IPS-18c (cell line): ENCODE measurements around the gene SUSD4.

Experiments
- H3K4me3 ChIP-seq: 2 replicates; pipeline ENCODE4 v1.7.0; 2013; ENCODE audit warnings: low read depth, mild to moderate bottlenecking, low read length, moderate library complexity; ENCODE audit not compliant: insufficient read depth
- H3K9me3 ChIP-seq: one replicate; pipeline ENCODE4 v1.6.1; 2013; ENCODE audit warnings: mild to moderate bottlenecking, low read length, moderate library complexity; ENCODE audit not compliant: control insufficient read depth, insufficient read depth

The SUSD4 gene

GRCh38 chr1:223250632-223251015 is 113.4 kb downstream of the SUSD4 start:
- no peak overlapping the region for H3K4me3 ChIP-seq

GRCh38 chr1:223249854-223250631 is 113.9 kb downstream of the SUSD4 start:
- Histone ChIP-seq H3K4me3 (no peak overlapping the region), H3K9me3 (no peaks in the 10 kb centered on the region)

More at GRCh38 chr1:223250632-223251015, 113.4 kb downstream of the SUSD4 start:
- H3K9me3 ChIP-seq = no peaks in the 10 kb centered on the region

- H3K9me3 ChIP-seq = no peaks in the 10 kb centered on the region
- H3K4me3 ChIP-seq = no peak overlapping the region
These were observed 115.2 kb downstream of the SUSD4 start for GRCh38 chr1:223248770-223249140.

DNA sequence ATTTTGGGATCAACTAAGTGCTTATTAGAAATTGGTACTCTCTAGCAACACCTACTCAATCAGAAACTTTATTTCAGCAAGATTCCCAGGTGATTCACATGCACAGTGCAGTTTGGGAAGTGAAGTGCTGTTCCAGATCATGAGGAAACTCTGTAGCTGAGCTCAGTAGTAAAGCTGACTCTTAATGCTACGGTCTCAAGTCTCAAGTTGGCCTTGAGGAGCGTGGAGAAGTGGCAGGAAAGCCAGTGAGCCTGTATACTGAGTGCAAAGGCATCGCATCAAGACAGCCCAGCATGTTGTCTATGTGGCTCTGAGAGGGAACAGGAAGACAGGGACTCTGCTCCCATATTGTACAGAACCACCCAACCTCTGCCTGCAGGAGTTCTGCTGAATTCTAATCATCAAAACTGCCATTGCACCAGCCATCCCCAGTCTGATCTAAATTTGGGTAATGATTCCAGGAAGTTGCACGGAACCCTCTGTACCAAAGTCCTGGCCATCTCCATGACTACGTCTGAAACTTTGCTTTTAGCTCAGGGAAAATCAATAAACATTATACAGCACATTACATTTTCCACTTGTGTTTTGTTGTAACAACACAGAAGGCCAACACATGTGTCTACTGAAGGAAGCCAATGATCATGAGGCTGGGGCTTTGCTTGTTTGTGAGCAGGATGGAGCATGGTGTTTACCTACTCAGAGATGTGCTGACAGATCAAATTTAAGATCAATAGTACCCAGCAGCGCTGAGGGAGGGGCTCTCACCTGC is 115.8 kb downstream of the SUSD4 start:
- no peak overlapping the region for H3K4me3 ChIP-seq
- H3K9me3 ChIP-seq = no peaks in the 10 kb centered on the region

DNA sequence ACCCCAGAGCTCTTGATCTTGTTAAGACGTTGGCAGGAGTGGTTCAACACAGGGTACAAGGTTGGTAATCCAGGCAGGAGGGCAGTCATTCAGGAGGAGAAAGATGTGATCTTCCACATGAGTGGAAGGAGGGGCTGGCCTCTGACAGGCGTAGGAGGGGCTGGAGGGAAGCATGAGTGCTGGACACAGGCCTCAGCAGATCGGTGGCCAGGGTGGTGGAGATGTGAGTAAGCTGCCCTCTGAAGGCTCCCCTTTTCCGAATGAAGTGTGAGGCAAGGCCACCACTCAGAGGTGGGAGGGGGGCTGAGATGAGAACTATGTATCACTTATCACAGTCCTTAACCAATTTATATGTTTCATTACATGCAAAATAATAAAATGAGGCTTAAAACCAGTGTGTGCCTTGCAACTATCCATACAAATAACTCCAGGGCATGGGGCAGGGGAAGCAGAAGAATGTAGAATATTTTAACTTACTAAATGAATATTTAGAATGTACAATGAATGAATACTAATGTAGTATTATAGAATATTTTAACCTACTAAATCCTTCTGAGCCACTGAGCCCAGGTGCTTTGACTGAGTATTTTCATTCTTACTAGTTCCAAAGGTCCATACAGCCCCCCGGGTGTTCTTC is 117.4 kb downstream of the SUSD4 start:
- Histone ChIP-seq H3K4me3 (no peak overlapping the region), H3K9me3 (no peaks in the 10 kb centered on the region)

DNA sequence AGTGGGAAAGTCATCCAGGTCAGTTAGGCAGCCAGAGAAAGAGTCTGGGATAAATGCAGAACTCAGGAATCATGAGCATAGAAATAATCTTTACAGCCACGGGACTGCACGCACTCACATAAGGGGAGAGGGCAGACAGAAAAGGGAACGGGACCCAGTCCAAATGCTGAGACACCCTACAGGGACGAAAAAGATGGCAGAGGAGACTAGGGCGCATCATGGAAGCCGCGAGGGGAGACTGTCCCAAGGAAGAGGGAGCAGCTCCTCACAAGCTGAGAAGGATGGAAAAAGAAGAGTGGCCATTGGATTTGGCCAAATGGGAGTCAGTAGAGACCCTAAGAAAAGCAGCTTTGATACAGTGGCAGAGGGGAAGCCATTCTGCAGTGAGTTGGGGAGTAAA is 118.0 kb downstream of the SUSD4 start:
- H3K4me3 ChIP-seq = no peak overlapping the region
- H3K9me3 ChIP-seq = no peaks in the 10 kb centered on the region

GRCh38 chr1:223245411-223245810 is 118.6 kb downstream of the SUSD4 start:
- Histone ChIP-seq H3K9me3 (no peaks in the 10 kb centered on the region), H3K4me3 (no peak overlapping the region)

DNA sequence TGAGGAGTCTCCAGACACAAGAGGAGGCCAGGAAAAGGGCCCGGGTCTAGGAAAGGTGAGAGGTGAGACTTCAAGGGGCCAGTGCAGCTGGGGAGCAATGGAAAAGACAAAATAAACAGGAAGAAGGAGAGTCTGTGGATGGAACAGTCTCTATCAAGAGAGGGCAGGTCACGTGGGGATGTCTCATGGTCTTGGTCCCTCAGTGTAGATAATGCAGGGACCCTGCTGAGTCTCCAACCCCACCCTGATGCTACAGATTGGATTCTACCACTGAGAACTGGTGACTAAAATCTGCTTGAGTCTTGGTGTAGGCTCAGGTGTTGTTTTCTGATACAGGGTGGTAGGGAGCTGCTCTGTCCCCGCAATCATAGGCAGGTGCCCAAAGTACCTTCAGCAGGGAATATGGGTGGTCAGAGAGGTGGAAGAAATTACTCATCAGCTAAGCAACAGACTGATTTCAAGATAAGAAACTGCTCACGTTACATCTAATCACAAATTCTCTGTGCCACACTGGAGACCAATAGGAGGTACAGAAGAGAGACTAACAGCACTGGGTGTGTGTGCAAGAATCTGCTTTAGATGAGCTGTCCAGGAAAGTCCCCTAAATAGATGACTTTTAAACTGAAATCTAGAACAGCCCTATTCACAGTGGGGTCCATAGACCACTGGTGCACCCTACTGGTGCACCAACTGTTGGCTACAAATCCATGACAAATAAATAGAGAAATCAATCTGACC is 119.4 kb downstream of the SUSD4 start:
- Histone ChIP-seq H3K9me3 (no peaks in the 10 kb centered on the region), H3K4me3 (no peak overlapping the region)

DNA sequence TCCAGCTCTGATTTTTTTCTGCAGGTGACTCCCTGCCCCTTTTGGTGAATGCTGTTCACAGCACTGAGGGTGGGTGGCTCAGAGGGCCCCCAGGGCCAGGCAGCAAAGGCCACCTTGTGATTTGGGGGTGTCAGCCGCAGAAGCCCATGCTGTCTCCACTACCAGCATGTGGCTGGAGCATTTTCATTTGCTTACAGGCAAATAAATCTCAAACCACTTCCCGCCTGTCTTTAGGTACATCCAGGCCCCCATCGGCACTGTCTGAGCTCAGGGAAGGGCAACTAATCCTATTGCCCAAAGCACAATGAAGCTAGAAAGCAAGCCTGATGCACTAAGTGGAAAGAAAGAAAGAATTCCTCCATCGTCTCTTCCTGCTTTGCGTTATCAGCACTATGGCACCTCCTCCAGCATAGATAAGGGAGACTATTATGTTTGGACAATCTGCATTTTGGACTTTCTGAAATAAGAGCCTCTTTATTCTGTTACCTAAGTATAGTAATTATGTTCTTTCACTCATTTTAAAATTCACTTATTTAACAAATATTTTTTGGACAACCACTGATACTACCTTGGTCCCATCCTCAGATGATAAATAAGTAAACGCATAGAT is 120.4 kb downstream of the SUSD4 start:
- no peaks in the 10 kb centered on the region for H3K9me3 ChIP-seq
- H3K4me3 ChIP-seq = no peak overlapping the region

- no peaks in the 10 kb centered on the region for H3K9me3 ChIP-seq
- H3K4me3 ChIP-seq = no peak overlapping the region
These were observed 121.0 kb downstream of the SUSD4 start for GRCh38 chr1:223242971-223243370.

DNA sequence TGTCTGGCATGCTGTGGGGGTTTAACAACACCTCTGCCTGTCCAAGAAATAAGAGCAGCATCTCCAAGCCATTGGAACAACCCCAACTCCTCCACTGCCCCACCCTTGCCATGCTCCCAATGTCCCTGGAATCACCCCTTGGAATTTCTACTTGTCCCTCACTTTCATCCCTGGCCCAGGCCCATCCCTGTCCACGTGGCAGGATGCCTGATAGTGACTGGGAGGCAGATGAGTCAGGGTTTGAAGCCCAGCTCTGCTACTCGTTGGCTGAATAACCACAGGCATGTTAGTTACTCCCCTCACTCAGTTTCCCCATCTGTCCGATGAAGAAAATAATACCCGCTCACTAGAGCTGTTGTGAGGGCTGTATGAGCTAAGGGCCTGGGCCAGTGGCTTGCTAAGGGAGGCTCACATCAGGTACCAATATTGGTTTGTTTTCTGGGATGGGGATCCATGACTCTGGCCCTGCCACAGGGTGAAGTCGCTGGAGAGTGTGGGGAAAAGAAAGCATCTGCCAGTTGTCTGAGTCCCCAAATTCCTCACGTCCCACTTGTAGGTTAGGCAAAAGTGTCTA is 121.5 kb downstream of the SUSD4 start:
- Histone ChIP-seq H3K9me3 (no peaks in the 10 kb centered on the region), H3K4me3 (no peak overlapping the region)

DNA sequence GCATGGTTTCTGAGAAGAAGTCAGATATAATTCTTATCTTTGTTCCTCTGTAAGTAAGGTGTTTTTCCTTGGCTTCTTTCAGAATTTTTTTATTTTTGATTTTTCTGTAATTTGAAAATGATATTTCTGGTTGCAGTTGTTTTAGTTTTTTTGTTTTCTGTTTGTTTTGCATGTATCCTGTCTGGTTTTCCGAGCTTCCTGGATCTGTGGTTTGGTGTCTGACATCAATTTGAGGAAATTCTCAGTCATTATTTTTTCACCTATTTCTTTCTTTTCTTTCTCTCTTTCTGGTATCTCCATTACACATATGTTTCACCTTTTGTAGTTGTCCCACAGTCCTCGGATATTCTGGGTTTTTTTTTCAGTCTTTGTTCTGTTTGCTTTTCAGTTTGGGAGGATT is 123.9 kb downstream of the SUSD4 start:
- Histone ChIP-seq H3K4me3 (no peak overlapping the region), H3K9me3 (no peaks in the 10 kb centered on the region)

DNA sequence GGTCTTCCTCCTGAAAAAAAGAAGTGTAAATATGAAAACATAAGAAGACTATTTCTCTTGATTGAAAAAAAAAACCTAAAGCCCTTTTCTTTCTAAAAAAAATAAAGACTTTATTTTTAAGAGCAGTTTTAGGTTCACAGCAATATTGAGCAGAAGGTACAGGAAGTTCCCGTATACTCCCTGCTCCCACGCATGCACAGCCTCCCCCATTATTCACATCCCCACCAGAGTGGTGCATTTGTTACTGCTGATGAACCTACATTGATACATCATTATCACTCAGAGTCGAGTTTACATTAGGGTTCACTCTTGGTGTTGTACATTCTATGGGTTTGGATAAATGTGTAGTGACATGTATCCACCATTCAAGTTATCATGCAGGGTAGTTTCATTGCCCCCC is 128.9 kb downstream of the SUSD4 start:
- Histone ChIP-seq H3K4me3 (no peak overlapping the region), H3K9me3 (no peaks in the 10 kb centered on the region)

DNA sequence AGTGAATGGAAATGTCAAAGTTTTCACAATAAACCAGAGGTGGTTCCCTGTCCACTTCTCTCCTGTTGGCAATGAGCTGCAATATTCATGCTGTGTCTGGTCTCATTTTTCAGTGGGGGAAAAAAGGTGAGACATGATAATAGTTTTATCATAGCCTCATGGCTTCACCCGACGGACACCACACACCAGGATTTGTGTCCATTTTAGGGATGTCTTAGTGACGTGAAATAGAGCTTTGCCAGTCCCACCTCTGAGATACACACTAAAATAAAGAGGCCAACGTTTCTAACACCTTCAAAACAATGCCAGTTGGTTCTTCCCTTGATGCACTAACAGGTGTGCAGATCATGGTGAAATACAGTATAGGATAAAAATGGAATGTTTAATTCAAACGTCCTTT is 129.4 kb downstream of the SUSD4 start:
- Histone ChIP-seq H3K4me3 (no peak overlapping the region), H3K9me3 (no peaks in the 10 kb centered on the region)

- Histone ChIP-seq H3K9me3 (no peaks in the 10 kb centered on the region), H3K4me3 (no peak overlapping the region)
These were observed 129.8 kb downstream of the SUSD4 start for GRCh38 chr1:223234170-223234514.

DNA sequence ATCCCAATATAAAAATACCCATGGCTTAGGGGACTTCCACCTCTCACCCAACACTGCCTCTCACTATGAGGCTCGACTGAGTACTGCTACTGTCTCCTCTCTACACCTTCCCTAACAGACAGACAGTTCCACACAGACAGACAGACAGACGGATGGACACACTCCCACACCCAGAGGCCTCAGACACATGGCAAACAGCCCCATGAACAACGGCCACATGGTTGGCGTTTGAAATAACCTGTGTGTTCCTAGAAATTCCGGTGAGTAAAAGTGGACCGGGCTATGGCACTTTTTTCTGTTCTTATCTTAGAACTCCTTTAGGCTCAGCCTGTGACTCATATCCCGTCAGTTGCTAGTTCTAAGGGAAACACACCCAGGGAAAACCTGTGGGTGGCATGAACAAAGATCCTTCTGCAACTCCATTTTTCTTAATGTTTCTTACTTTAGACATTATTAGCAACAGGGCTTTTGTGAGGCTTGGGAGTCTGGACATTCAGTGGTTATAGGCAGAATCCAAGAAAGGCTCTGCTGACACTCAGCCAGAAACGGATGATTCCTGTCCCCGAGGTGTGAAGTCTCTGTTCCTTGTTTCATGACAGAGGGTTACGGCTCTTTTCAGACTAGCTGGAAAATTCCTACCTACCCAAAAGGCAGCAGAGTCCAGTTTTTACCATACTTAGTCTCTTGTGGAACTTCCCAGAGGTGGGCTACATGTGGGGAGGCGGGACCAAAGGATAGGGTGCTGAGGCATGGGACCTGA is 130.4 kb downstream of the SUSD4 start:
- Histone ChIP-seq H3K4me3 (no peak overlapping the region), H3K9me3 (no peaks in the 10 kb centered on the region)
